Lower leg skin (tissue), 3 donors: ENCODE data around the gene THUMPD2.

Experiments
- CTCF ChIP-seq, 3 donors: fragments of 450-650 bp; IDR thresholded peaks; one replicate each; pipeline ENCODE4 v1.5.1; 2016; ENCODE audit warnings: antibody characterized with exemption in 3 of 3, mild to moderate bottlenecking in 3 of 3, moderate library complexity in 2 of 3
- POLR2A ChIP-seq, 2 donors: fragments of 450-650 bp; IDR thresholded peaks; one replicate each; pipeline ENCODE4 v1.6.1; 2016 to 2017; ENCODE audit warnings: antibody characterized with exemption in 2 of 2, mild to moderate bottlenecking in 1 of 2, moderate library complexity in 1 of 2

GRCh38 chr2:39782591-39782990 is 3.5 kb upstream of the THUMPD2 start:
- TF ChIP-seq CTCF (IDR thresholded peaks at IDR 0.05) (no peak), POLR2A (IDR thresholded peaks at IDR 0.05) (no peak)
